ENCODE measurements around the gene SEMA3A. TPM values are rescaled to one million over a fixed set of nuclear protein-coding genes. Genes with fewer than 3 reads are reported as not detected.

SEMA3A gene
- total RNA-seq, 2 experiments from 2014 or later: 0.50 to 0.60 TPM

GRCh38 chr7:84100866-84101265 is 93.7 kb downstream of the SEMA3A start:
- ATAC-seq (ENCODE audit: poor library complexity) (no peak), DNase-seq (no peak)
- H3K4me1 ChIP-seq (ENCODE audit: insufficient read depth, low read length): no peaks in the 10 kb centered on the region
- no peak overlapping the region for H3K4me3 ChIP-seq (ENCODE audit: low read length)
- no peaks in the 10 kb centered on the region for H3K27me3 ChIP-seq (ENCODE audit: control insufficient read depth in 1 of 2, insufficient read depth in 2 of 2, low read length in 2 of 2)
- no peaks in the 10 kb centered on the region for H3K9me3 ChIP-seq (ENCODE audit: control insufficient read depth in 1 of 2, insufficient read depth in 1 of 2, low read length in 2 of 2)
- H3K36me3 ChIP-seq (ENCODE audit: insufficient read depth, low read length): no peaks in the 10 kb centered on the region
- Mint-ChIP-seq H3K9me3 (no peaks in the 10 kb centered on the region), H3K27me3 (no peaks in the 10 kb centered on the region), H3K4me1 (ENCODE audit: low read depth) (peaks cover 9% of the 10 kb centered on the region), H3K4me3 (no peak overlapping the region), H3K27ac (no peak overlapping the region), H3K36me3 (ENCODE audit: low read depth) (no peaks in the 10 kb centered on the region)
- TF ChIP-seq, protein P1, sequence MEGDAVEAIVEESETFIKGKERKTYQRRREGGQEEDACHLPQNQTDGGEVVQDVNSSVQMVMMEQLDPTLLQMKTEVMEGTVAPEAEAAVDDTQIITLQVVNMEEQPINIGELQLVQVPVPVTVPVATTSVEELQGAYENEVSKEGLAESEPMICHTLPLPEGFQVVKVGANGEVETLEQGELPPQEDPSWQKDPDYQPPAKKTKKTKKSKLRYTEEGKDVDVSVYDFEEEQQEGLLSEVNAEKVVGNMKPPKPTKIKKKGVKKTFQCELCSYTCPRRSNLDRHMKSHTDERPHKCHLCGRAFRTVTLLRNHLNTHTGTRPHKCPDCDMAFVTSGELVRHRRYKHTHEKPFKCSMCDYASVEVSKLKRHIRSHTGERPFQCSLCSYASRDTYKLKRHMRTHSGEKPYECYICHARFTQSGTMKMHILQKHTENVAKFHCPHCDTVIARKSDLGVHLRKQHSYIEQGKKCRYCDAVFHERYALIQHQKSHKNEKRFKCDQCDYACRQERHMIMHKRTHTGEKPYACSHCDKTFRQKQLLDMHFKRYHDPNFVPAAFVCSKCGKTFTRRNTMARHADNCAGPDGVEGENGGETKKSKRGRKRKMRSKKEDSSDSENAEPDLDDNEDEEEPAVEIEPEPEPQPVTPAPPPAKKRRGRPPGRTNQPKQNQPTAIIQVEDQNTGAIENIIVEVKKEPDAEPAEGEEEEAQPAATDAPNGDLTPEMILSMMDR (IDR thresholded peaks at IDR 0.05): no peak
- no peak overlapping the region for H3K27ac ChIP-seq (ENCODE audit: low read depth in 1 of 2, low read length in 2 of 2)
- ChIA-PET CTCF (no interaction called here), POLR2A (no interaction called here)
- intact Hi-C loops (cut with DNase I, micrococcal nuclease): no loop called here

DNA sequence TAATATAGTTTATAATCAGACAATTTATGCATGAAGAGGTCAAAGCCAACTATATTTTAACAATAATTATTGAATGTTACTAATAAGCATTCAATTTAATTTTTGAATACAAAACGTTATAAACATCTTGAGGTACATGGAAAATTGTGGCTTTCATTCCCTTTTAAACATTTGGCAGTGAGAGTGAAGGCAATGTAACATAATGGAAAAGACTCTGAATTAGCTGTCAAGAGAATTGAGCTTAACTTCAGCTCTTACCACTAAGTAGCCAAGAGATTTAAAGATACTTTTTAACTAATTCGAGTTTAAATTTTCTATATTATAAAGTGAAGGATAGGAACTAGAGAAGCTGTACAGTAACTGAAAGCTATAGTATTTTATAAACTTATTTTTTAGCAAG is 98.6 kb downstream of the SEMA3A start:
- H3K4me3 Mint-ChIP-seq: no peak overlapping the region
- no peaks in the 10 kb centered on the region for H3K36me3 Mint-ChIP-seq (ENCODE audit: low read depth)
- DNase-seq (no peak), ATAC-seq (ENCODE audit: poor library complexity) (no peak)
- H3K27ac Mint-ChIP-seq: no peak overlapping the region
- H3K36me3 ChIP-seq (ENCODE audit: insufficient read depth, low read length): no peaks in the 10 kb centered on the region
- H3K4me1 ChIP-seq (ENCODE audit: insufficient read depth, low read length): peaks cover under 1% of the 10 kb centered on the region
- H3K27me3 Mint-ChIP-seq: no peaks in the 10 kb centered on the region
- H3K27ac ChIP-seq (ENCODE audit: low read depth in 1 of 2, low read length in 2 of 2): no peak overlapping the region
- CTCF ChIA-PET: no interaction called here
- peaks cover 2% of the 10 kb centered on the region for H3K9me3 Mint-ChIP-seq
- TF ChIP-seq, protein P1 (IDR thresholded peaks at IDR 0.05): no peak
- H3K9me3 ChIP-seq (ENCODE audit: control insufficient read depth in 1 of 2, insufficient read depth in 1 of 2, low read length in 2 of 2): no peaks in the 10 kb centered on the region
- peaks cover 48% of the 10 kb centered on the region for H3K4me1 Mint-ChIP-seq (ENCODE audit: low read depth)
- H3K27me3 ChIP-seq (ENCODE audit: control insufficient read depth in 1 of 2, insufficient read depth in 2 of 2, low read length in 2 of 2): no peaks in the 10 kb centered on the region
- H3K4me3 ChIP-seq (ENCODE audit: low read length): no peak overlapping the region
- POLR2A ChIA-PET: no interaction called here
- intact Hi-C loops (cut with DNase I, micrococcal nuclease): no loop called here

DNA sequence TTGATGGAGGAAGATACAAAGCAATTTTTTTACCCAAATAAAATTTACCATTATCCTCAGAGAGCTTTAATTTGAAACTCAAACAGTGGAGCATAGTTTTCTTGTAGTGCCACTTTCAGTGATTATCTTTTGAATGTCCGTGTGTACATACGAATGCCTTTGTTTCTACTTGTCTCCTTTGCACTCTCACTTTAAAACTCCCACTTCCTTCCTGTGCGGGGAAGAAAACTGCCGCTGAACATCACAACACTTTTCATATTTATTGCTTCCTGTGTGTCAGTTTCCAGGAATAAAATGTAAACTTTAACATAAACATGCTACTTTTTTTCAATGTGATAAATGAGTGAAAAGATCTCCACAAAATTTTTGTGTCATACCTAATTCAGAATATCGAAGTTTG is 102.4 kb downstream of the SEMA3A start:
- DNase-seq (peak in 6 of 14 experiments; percentile 1 to 53 (median 18)), ATAC-seq (ENCODE audit: poor library complexity) (peak; percentile 51)
- Mint-ChIP-seq H3K4me3 (peak overlapping the region; percentile 82), H3K9me3 (peaks cover 2% of the 10 kb centered on the region), H3K27me3 (no peaks in the 10 kb centered on the region), H3K36me3 (ENCODE audit: low read depth) (no peaks in the 10 kb centered on the region), H3K27ac (peak overlapping the region; percentile 92), H3K4me1 (ENCODE audit: low read depth) (peaks cover 68% of the 10 kb centered on the region)
- CTCF ChIA-PET: no interaction called here
- H3K4me3 ChIP-seq (ENCODE audit: low read length): no peak overlapping the region
- no peak overlapping the region for H3K27ac ChIP-seq (ENCODE audit: low read depth in 1 of 2, low read length in 2 of 2)
- intact Hi-C loops (cut with DNase I, micrococcal nuclease): no loop called here
- H3K9me3 ChIP-seq (ENCODE audit: control insufficient read depth in 1 of 2, insufficient read depth in 1 of 2, low read length in 2 of 2): no peaks in the 10 kb centered on the region
- TF ChIP-seq, protein P1 (IDR thresholded peaks at IDR 0.05): no peak
- POLR2A ChIA-PET: no interaction called here
- no peaks in the 10 kb centered on the region for H3K27me3 ChIP-seq (ENCODE audit: control insufficient read depth in 1 of 2, insufficient read depth in 2 of 2, low read length in 2 of 2)
- peaks cover 4% of the 10 kb centered on the region for H3K4me1 ChIP-seq (ENCODE audit: insufficient read depth, low read length)
- H3K36me3 ChIP-seq (ENCODE audit: insufficient read depth, low read length): no peaks in the 10 kb centered on the region

All from CD4-positive, alpha-beta T cell (primary cell).